Liver (tissue), 9 donors: ENCODE measurements around the gene SIGLEC8. TPM values are rescaled to one million over a fixed set of nuclear protein-coding genes. Genes with fewer than 3 reads are reported as not detected.

Experiments used
- DNase-seq: peaks from one replicate; pipeline ENCODE4 v3.0.0-alpha.2; 2017; ENCODE audit warnings: low spot score
- H3K27ac ChIP-seq, 2 donors: one replicate each; pipeline ENCODE4 v1.7.0; 2013; ENCODE audit warnings: inconsistent platforms in 2 of 2, low read length in 2 of 2, control low read depth in 1 of 2, low read depth in 1 of 2, mild to moderate bottlenecking in 1 of 2
- H3K27me3 ChIP-seq, 4 donors: one replicate each; pipeline versions ENCODE4 v1.6.1 to v1.7.0; 2013; ENCODE audit warnings: low read length in 3 of 4, inconsistent platforms in 1 of 4, mild to moderate bottlenecking in 1 of 4, moderate library complexity in 1 of 4; ENCODE audit not compliant: control insufficient read depth in 4 of 4, insufficient read depth in 4 of 4
- H3K36me3 ChIP-seq, 4 donors: one replicate each; pipeline versions ENCODE4 v1.6.1 to v1.7.0; 2013; ENCODE audit warnings: low read length in 3 of 4, mild to moderate bottlenecking in 3 of 4, low read depth in 1 of 4, moderate library complexity in 1 of 4; ENCODE audit not compliant: control insufficient read depth in 4 of 4, insufficient read depth in 3 of 4
- H3K4me1 ChIP-seq, 4 donors: one replicate each; pipeline versions ENCODE4 v1.6.1 to v1.7.0; 2013; ENCODE audit warnings: low read length in 3 of 4, mild to moderate bottlenecking in 3 of 4, moderate library complexity in 1 of 4; ENCODE audit not compliant: control insufficient read depth in 4 of 4, insufficient read depth in 4 of 4
- H3K4me3 ChIP-seq, 3 donors: one replicate each; pipeline versions ENCODE4 v1.6.1 to v1.7.0; 2013; ENCODE audit warnings: low read length in 3 of 3, control low read depth in 1 of 3, low read depth in 1 of 3, mild to moderate bottlenecking in 1 of 3
- H3K9ac ChIP-seq, 2 donors: one replicate each; pipeline ENCODE4 v1.7.0; 2013; ENCODE audit warnings: low read length in 2 of 2, mild to moderate bottlenecking in 2 of 2, moderate library complexity in 2 of 2, control low read depth in 1 of 2, low read depth in 1 of 2
- H3K9me3 ChIP-seq, 4 donors: one replicate each; pipeline versions ENCODE4 v1.6.1 to v1.7.0; 2013; ENCODE audit warnings: low read length in 3 of 4; ENCODE audit not compliant: control insufficient read depth in 4 of 4
- ATF3 ChIP-seq: IDR thresholded peaks from 2 replicates; pipeline ENCODE4 v1.6.1; 2016; ENCODE audit warnings: antibody characterized with exemption
- EGR1 ChIP-seq, 2 donors: IDR thresholded peaks; 2 replicates each; pipeline ENCODE4 v1.6.1; 2016 to 2018; ENCODE audit warnings: antibody characterized with exemption in 2 of 2, low read depth in 2 of 2
- FOXA2 ChIP-seq: IDR thresholded peaks from 2 replicates; pipeline ENCODE4 v1.6.1; 2016; ENCODE audit warnings: antibody characterized with exemption
- GABPA ChIP-seq, 2 donors: IDR thresholded peaks in 1 of 2; conservative IDR thresholded peaks in 1 of 2; 2 replicates each; pipeline ENCODE4 v1.6.1; 2016; ENCODE audit warnings: antibody characterized with exemption in 2 of 2, mild to moderate bottlenecking in 1 of 2, moderate library complexity in 1 of 2
- HNF4A ChIP-seq, 2 donors: conservative IDR thresholded peaks; 2 replicates each; pipeline ENCODE4 v1.6.1; 2016; ENCODE audit warnings: antibody characterized with exemption in 2 of 2, mild to moderate bottlenecking in 2 of 2
- HNF4G ChIP-seq: IDR thresholded peaks from 2 replicates; pipeline ENCODE4 v1.6.1; 2016; ENCODE audit warnings: antibody characterized with exemption
- RAD21 ChIP-seq, 2 donors: IDR thresholded peaks; 2 replicates each; pipeline ENCODE4 v1.6.1; 2016; ENCODE audit warnings: antibody characterized with exemption in 2 of 2, mild to moderate bottlenecking in 2 of 2
- REST ChIP-seq: IDR thresholded peaks from 2 replicates; pipeline ENCODE4 v1.6.1; 2016; ENCODE audit warnings: antibody characterized with exemption, mild to moderate bottlenecking
- RXRA ChIP-seq, 2 donors: IDR thresholded peaks; 2 replicates each; pipeline ENCODE4 v1.6.1; 2017 to 2018; ENCODE audit warnings: antibody characterized with exemption in 2 of 2, mild to moderate bottlenecking in 1 of 2
- SP1 ChIP-seq: IDR thresholded peaks from 2 replicates; pipeline ENCODE4 v1.6.1; 2018; ENCODE audit warnings: antibody characterized with exemption, mild to moderate bottlenecking
- YY1 ChIP-seq: IDR thresholded peaks from 2 replicates; pipeline ENCODE4 v1.6.1; 2016; ENCODE audit warnings: antibody characterized with exemption, mild to moderate bottlenecking
- WGBS: extraction: QIAGEN DNeasy Blood & Tissue Kit; methylation state at CpG from one replicate; pipeline ENCODE4 v1.1.7; 2013; 5-methylcytosine and 5-hydroxymethylcytosine counted together
- polyA plus RNA-seq, 2 donors: library from polyadenylated mRNA; stranded (reverse) in 1 of 2; unstranded in 1 of 2; fragments of 200-250 nt in 1 of 2; fragments of >200 nt in 1 of 2; fragmentation: Nextera tagmentation in 1 of 2; extraction: Ambion mirVana in 1 of 2; gene quantifications; one replicate each; pipeline versions ENCODE4 v1.2.1 to v1.2.3, GENCODE V29; 2013 to 2015
- total RNA-seq, 2 donors: library from RNA; depleted of rRNA; stranded (reverse); fragments of >200 nt; gene quantifications; one replicate each; pipeline ENCODE4 v1.2.3, GENCODE V29; 2014
- TF ChIP-seq, protein P1 (sequence below): IDR thresholded peaks from 2 replicates; pipeline ENCODE4 v1.6.1; 2016; ENCODE audit warnings: antibody characterized with exemption
- TF ChIP-seq, protein P2 (sequence below): fragments of 150-350 bp; IDR thresholded peaks from 2 replicates; pipeline ENCODE4 v1.5.1; 2017; ENCODE audit warnings: improper control_type of control experiment, low read depth, low read length; ENCODE audit not compliant: missing input control
- donor health status: healthy.
- donor health status: healthy.
- donor health status: healthy.
- donor health status: healthy.
- donor health status: healthy.

SIGLEC8 gene
- total and polyA plus RNA-seq, 4 donors: 0.09 to 2.3 (median 0.52) TPM

- TF ChIP-seq REST: no peak
These were observed 748 bp upstream of the SIGLEC8 start (continued) for GRCh38 chr19:51458899-51459505.

- no peaks in the 10 kb centered on the region for H3K27me3 ChIP-seq
- DNase-seq: no peak
- H3K27ac ChIP-seq: no peak overlapping the region
- H3K9ac ChIP-seq: no peak overlapping the region
- no peak overlapping the region for H3K4me3 ChIP-seq
- WGBS: 77% methylated on average over 11 of the region's 11 CpGs
- no peaks in the 10 kb centered on the region for H3K36me3 ChIP-seq
- H3K4me1 ChIP-seq: peaks cover 0 to 8% (median 0%) of the 10 kb centered on the region in 4 donors
- TF ChIP-seq, protein P1, sequence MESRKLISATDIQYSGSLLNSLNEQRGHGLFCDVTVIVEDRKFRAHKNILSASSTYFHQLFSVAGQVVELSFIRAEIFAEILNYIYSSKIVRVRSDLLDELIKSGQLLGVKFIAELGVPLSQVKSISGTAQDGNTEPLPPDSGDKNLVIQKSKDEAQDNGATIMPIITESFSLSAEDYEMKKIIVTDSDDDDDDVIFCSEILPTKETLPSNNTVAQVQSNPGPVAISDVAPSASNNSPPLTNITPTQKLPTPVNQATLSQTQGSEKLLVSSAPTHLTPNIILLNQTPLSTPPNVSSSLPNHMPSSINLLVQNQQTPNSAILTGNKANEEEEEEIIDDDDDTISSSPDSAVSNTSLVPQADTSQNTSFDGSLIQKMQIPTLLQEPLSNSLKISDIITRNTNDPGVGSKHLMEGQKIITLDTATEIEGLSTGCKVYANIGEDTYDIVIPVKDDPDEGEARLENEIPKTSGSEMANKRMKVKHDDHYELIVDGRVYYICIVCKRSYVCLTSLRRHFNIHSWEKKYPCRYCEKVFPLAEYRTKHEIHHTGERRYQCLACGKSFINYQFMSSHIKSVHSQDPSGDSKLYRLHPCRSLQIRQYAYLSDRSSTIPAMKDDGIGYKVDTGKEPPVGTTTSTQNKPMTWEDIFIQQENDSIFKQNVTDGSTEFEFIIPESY: no peak
- TF ChIP-seq SP1 (no peak), FOXA2 (no peak), RAD21 (IDR thresholded peaks at IDR 0.05) (no peak), HNF4A (conservative IDR thresholded peaks at IDR 0.05) (no peak)
- no peaks in the 10 kb centered on the region for H3K9me3 ChIP-seq
These were observed 772 bp downstream of the SIGLEC8 start for GRCh38 chr19:51457351-51458013.

- no peaks in the 10 kb centered on the region for H3K36me3 ChIP-seq
- no peak overlapping the region for H3K27ac ChIP-seq
- no peaks in the 10 kb centered on the region for H3K9me3 ChIP-seq
- no peaks in the 10 kb centered on the region for H3K27me3 ChIP-seq
- H3K4me1 ChIP-seq: peaks cover 0 to under 1% (median 0%) of the 10 kb centered on the region in 4 donors
- no peak overlapping the region for H3K9ac ChIP-seq
- 66% methylated on average over 11 of the region's 11 CpGs for WGBS
- H3K4me3 ChIP-seq: no peak overlapping the region
- DNase-seq: no peak
- no peak for TF ChIP-seq FOXA2
- no peak for TF ChIP-seq SP1
- no peak for TF ChIP-seq EGR1 (IDR thresholded peaks at IDR 0.05; ENCODE audit: low read depth in 2 of 2)
- no peak for TF ChIP-seq GABPA (IDR thresholded peaks at IDR 0.05 in 1 of 2, conservative IDR thresholded peaks at IDR 0.05 in 1 of 2)
- no peak for TF ChIP-seq RXRA (IDR thresholded peaks at IDR 0.05)
- TF ChIP-seq, protein P2, sequence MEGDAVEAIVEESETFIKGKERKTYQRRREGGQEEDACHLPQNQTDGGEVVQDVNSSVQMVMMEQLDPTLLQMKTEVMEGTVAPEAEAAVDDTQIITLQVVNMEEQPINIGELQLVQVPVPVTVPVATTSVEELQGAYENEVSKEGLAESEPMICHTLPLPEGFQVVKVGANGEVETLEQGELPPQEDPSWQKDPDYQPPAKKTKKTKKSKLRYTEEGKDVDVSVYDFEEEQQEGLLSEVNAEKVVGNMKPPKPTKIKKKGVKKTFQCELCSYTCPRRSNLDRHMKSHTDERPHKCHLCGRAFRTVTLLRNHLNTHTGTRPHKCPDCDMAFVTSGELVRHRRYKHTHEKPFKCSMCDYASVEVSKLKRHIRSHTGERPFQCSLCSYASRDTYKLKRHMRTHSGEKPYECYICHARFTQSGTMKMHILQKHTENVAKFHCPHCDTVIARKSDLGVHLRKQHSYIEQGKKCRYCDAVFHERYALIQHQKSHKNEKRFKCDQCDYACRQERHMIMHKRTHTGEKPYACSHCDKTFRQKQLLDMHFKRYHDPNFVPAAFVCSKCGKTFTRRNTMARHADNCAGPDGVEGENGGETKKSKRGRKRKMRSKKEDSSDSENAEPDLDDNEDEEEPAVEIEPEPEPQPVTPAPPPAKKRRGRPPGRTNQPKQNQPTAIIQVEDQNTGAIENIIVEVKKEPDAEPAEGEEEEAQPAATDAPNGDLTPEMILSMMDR: no peak
- no peak for TF ChIP-seq YY1
- no peak for TF ChIP-seq HNF4G
- TF ChIP-seq REST: no peak
- no peak for TF ChIP-seq ATF3
- TF ChIP-seq, protein P1: no peak
These were observed 1.5 kb downstream of the SIGLEC8 start for GRCh38 chr19:51456541-51457290.
